Loucy (cell line): ENCODE data around the gene GMEB2.
"Not testable (repeated sequence)": the region's sequence is repeated elsewhere in the genome, so short reads cannot be mapped to it uniquely, and the experiment has no call there.

Experiments used
- H2AFZ ChIP-seq: fragments of 200-600 bp; sonication (generic); 2 replicates; pipeline ENCODE4 v1.6.0; 2016; ENCODE audit warnings: antibody characterized with exemption, mild to moderate bottlenecking, low read length, moderate library complexity
- H3F3A ChIP-seq: fragments of 200-600 bp; 2 replicates; pipeline ENCODE4 v1.6.0; 2016; ENCODE audit warnings: antibody characterized with exemption, low read depth, mild to moderate bottlenecking
- H3K27me3 ChIP-seq: fragments of 200-600 bp; sonication (generic); 2 replicates; pipeline ENCODE4 v1.6.1; 2014; ENCODE audit warnings: low read length, mild to moderate bottlenecking; ENCODE audit not compliant: insufficient read depth, poor library complexity, severe bottlenecking
- H3K36me3 ChIP-seq: fragments of 200-600 bp; sonication (generic); 2 replicates; pipeline ENCODE4 v1.6.1; 2016; ENCODE audit warnings: low read length; ENCODE audit not compliant: insufficient read depth
- H3K4me1 ChIP-seq: fragments of 200-600 bp; sonication (generic); 2 replicates; pipeline ENCODE4 v1.5.1; 2014; ENCODE audit warnings: low read length, mild to moderate bottlenecking; ENCODE audit not compliant: insufficient read depth, poor library complexity, severe bottlenecking
- H3K4me2 ChIP-seq: fragments of 200-600 bp; sonication (generic); 2 replicates; pipeline ENCODE4 v1.6.0; 2014; ENCODE audit warnings: antibody characterized with exemption, low read length, low read depth, mild to moderate bottlenecking; ENCODE audit not compliant: poor library complexity, severe bottlenecking
- H3K4me3 ChIP-seq: fragments of 200-600 bp; sonication (generic); 2 replicates; pipeline ENCODE4 v1.5.1; 2014; ENCODE audit warnings: low read length, mild to moderate bottlenecking, mixed read lengths; ENCODE audit not compliant: poor library complexity, severe bottlenecking
- H3K79me2 ChIP-seq: fragments of 200-600 bp; sonication (generic); 2 replicates; pipeline ENCODE4 v1.6.1; 2014; ENCODE audit warnings: low read length; ENCODE audit not compliant: insufficient read depth
- H3K9ac ChIP-seq: fragments of 200-600 bp; sonication (generic); 2 replicates; pipeline ENCODE4 v1.6.0; 2014; ENCODE audit warnings: mild to moderate bottlenecking, low read depth, low read length, moderate library complexity; ENCODE audit not compliant: poor library complexity, severe bottlenecking
- H3K9me2 ChIP-seq: fragments of 200-600 bp; sonication (generic); replicated peaks from 2 replicates; pipeline ENCODE4 v1.6.1; 2016; ENCODE audit warnings: low read depth, low read length, mixed read lengths
- H3K9me3 ChIP-seq: fragments of 200-600 bp; sonication (generic); 2 replicates; pipeline ENCODE4 v1.6.1; 2014; ENCODE audit warnings: mild to moderate bottlenecking, antibody characterized with exemption, low read length, low read depth; ENCODE audit not compliant: insufficient read depth
- H4K20me1 ChIP-seq: fragments of 200-600 bp; sonication (generic); 2 replicates; pipeline ENCODE4 v1.6.0; 2014; ENCODE audit warnings: antibody characterized with exemption, low read length, mild to moderate bottlenecking; ENCODE audit not compliant: insufficient read depth, poor library complexity, severe bottlenecking
- EZH2phosphoT487 ChIP-seq: fragments of 200-600 bp; IDR thresholded peaks from 2 replicates; pipeline ENCODE4 v1.6.1; 2018; ENCODE audit warnings: antibody characterized with exemption, mild to moderate bottlenecking, moderate library complexity, borderline replicate concordance
- TF ChIP-seq, protein P1 (sequence below): fragments of 200-600 bp; sonication (generic); conservative IDR thresholded peaks from 2 replicates; pipeline ENCODE4 v1.5.1; 2014; ENCODE audit warnings: mild to moderate bottlenecking, antibody characterized with exemption, low read length

The GMEB2 gene

GRCh38 chr20:63560856-63561609 lies 65.9 kb downstream of the GMEB2 start:
- H3K36me3 ChIP-seq = no peaks in the 10 kb centered on the region
- H3K9me3 ChIP-seq = no peaks in the 10 kb centered on the region
- H3K9me2 ChIP-seq = no peaks in the 10 kb centered on the region
- no peak overlapping the region for H2AFZ ChIP-seq
- no peaks in the 10 kb centered on the region for H3F3A ChIP-seq
- H3K79me2 ChIP-seq = no peaks in the 10 kb centered on the region
- H3K4me1 ChIP-seq = no peaks in the 10 kb centered on the region
- H3K4me2 ChIP-seq = no peak overlapping the region
- H3K4me3 ChIP-seq = no peak overlapping the region
- H3K9ac ChIP-seq = no peak overlapping the region
- H3K27me3 ChIP-seq = no peaks in the 10 kb centered on the region
- H4K20me1 ChIP-seq = no peaks in the 10 kb centered on the region
- no peak for TF ChIP-seq EZH2phosphoT487
- TF ChIP-seq, protein P1, sequence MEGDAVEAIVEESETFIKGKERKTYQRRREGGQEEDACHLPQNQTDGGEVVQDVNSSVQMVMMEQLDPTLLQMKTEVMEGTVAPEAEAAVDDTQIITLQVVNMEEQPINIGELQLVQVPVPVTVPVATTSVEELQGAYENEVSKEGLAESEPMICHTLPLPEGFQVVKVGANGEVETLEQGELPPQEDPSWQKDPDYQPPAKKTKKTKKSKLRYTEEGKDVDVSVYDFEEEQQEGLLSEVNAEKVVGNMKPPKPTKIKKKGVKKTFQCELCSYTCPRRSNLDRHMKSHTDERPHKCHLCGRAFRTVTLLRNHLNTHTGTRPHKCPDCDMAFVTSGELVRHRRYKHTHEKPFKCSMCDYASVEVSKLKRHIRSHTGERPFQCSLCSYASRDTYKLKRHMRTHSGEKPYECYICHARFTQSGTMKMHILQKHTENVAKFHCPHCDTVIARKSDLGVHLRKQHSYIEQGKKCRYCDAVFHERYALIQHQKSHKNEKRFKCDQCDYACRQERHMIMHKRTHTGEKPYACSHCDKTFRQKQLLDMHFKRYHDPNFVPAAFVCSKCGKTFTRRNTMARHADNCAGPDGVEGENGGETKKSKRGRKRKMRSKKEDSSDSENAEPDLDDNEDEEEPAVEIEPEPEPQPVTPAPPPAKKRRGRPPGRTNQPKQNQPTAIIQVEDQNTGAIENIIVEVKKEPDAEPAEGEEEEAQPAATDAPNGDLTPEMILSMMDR = no peak

DNA sequence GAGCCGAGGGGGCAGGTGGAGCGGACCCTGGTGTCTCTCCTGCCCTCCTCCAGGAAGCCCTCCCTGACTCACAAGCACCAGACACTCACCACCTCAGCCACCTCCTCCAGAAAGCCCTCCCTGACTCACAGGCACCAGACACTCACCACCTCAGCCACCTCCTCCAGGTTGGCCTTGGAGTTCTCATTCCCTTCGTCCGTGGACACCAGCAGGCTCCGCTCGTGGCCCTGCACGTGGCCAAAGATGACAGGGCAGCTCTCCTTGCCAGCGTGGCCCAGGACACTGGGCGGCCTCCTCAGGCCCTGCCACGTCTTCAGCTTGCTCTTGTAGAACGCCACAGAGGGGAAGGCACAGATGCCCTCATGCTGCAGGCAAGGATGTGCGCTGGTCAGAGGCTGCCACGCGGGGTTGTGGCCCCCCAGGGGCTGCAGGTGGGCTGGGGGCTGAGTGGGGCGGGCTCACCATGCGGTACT lies 66.5 kb downstream of the GMEB2 start:
- TF ChIP-seq, protein P1 = no peak
- no peak for TF ChIP-seq EZH2phosphoT487
- no peaks in the 10 kb centered on the region for H3K9me3 ChIP-seq
- H3K9me2 ChIP-seq = no peaks in the 10 kb centered on the region
- no peak overlapping the region for H3K4me2 ChIP-seq
- no peaks in the 10 kb centered on the region for H3K36me3 ChIP-seq
- H4K20me1 ChIP-seq = no peaks in the 10 kb centered on the region
- no peaks in the 10 kb centered on the region for H3K27me3 ChIP-seq
- H3K79me2 ChIP-seq = no peaks in the 10 kb centered on the region
- H3F3A ChIP-seq = no peaks in the 10 kb centered on the region
- H3K4me3 ChIP-seq = no peak overlapping the region
- H2AFZ ChIP-seq = no peak overlapping the region
- H3K9ac ChIP-seq = no peak overlapping the region
- H3K4me1 ChIP-seq = no peaks in the 10 kb centered on the region

GRCh38 chr20:63559485-63560332 lies 67.2 kb downstream of the GMEB2 start:
- not testable (repeated sequence) for H3K36me3 ChIP-seq, H3K4me1 ChIP-seq, H3K9me3 ChIP-seq, H3K79me2 ChIP-seq, H3K9ac ChIP-seq, H3K4me2 ChIP-seq, H3K27me3 ChIP-seq, H4K20me1 ChIP-seq, H3F3A ChIP-seq, H2AFZ ChIP-seq, H3K4me3 ChIP-seq, H3K9me2 ChIP-seq
